HG03103 (cell line): ENCODE measurements around the gene OR4E1.
"Not testable (repeated sequence)": the region's sequence is repeated elsewhere in the genome, so short reads cannot be mapped to it uniquely, and the experiment has no call there.

Source experiments
- ATAC-seq: cut with Tn5 transposase; IDR thresholded peaks from one replicate; pipeline ENCODE4 v1.9.1; 2021; ENCODE audit warnings: low read depth; ENCODE audit not compliant: unreplicated experiment

Gene OR4E1

GRCh38 chr14:21673718-21674117 is at the start of gene OR4E1:
Gene OR4E1, minus strand, starts transcription at chr14:21673818. Its CDS starts 2,883 bp downstream, at chr14:21670935.
- ATAC-seq, result no peak

GRCh38 chr14:21721504-21721903 is 47.9 kb upstream of the OR4E1 start:
- no peak for ATAC-seq

- ATAC-seq, result no peak
These were observed 46.2 kb upstream of the OR4E1 start for GRCh38 chr14:21719841-21720240.

GRCh38 chr14:21714318-21714929 is 40.8 kb upstream of the OR4E1 start:
- ATAC-seq, result no peak

- no peak for ATAC-seq
These were observed 38.4 kb upstream of the OR4E1 start for GRCh38 chr14:21712036-21712435.

GRCh38 chr14:21711360-21711961 is 37.8 kb upstream of the OR4E1 start:
- peak; percentile 65 for ATAC-seq

GRCh38 chr14:21704338-21704737 is 30.7 kb upstream of the OR4E1 start:
- no peak for ATAC-seq

- ATAC-seq, result no peak
These were observed 30.0 kb upstream of the OR4E1 start for GRCh38 chr14:21703357-21704326.

GRCh38 chr14:21702316-21702715 is 28.7 kb upstream of the OR4E1 start:
- no peak for ATAC-seq

- ATAC-seq, result no peak
These were observed 25.9 kb upstream of the OR4E1 start for GRCh38 chr14:21699551-21699950.

- ATAC-seq, result not testable (repeated sequence)
These were observed 24.9 kb upstream of the OR4E1 start for GRCh38 chr14:21698538-21698937.

- not testable (repeated sequence) for ATAC-seq
These were observed 24.0 kb upstream of the OR4E1 start for GRCh38 chr14:21697662-21698061.

- no peak for ATAC-seq
These were observed 20.8 kb upstream of the OR4E1 start for GRCh38 chr14:21694425-21694824.

- ATAC-seq, result no peak
These were observed 12.8 kb upstream of the OR4E1 start for GRCh38 chr14:21686468-21686867.

- ATAC-seq, result no peak
These were observed 6.5 kb upstream of the OR4E1 start for GRCh38 chr14:21680072-21680471.

- no peak for ATAC-seq
These were observed 1.9 kb upstream of the OR4E1 start for GRCh38 chr14:21675566-21675965.

GRCh38 chr14:21672116-21672515 is 1.5 kb downstream of the OR4E1 start:
- no peak for ATAC-seq

GRCh38 chr14:21671371-21671770 is 2.2 kb downstream of the OR4E1 start:
- no peak for ATAC-seq

- ATAC-seq, result no peak
These were observed 4.3 kb downstream of the OR4E1 start for GRCh38 chr14:21669284-21669683.

GRCh38 chr14:21668377-21668776 is 5.2 kb downstream of the OR4E1 start:
- ATAC-seq, result no peak

GRCh38 chr14:21656980-21657379 is 16.6 kb downstream of the OR4E1 start:
- no peak for ATAC-seq
